T1000 (cell line): ENCODE measurements around the gene TXLNG.

Experiments used
- DNase-seq: peaks from one replicate; lab custom pipeline; 2025; ENCODE audit warnings: mixed read lengths; lab: John Stamatoyannopoulos, UW

Gene TXLNG

GRCh38 chrX:16874458-16875095 lies 88.3 kb downstream of the TXLNG start:
- no peak for DNase-seq

GRCh38 chrX:16876696-16877095 lies 90.4 kb downstream of the TXLNG start:
- no peak for DNase-seq

- DNase-seq, result no peak
Observed at GRCh38 chrX:16882169-16882568, 95.9 kb downstream of the TXLNG start.

DNA sequence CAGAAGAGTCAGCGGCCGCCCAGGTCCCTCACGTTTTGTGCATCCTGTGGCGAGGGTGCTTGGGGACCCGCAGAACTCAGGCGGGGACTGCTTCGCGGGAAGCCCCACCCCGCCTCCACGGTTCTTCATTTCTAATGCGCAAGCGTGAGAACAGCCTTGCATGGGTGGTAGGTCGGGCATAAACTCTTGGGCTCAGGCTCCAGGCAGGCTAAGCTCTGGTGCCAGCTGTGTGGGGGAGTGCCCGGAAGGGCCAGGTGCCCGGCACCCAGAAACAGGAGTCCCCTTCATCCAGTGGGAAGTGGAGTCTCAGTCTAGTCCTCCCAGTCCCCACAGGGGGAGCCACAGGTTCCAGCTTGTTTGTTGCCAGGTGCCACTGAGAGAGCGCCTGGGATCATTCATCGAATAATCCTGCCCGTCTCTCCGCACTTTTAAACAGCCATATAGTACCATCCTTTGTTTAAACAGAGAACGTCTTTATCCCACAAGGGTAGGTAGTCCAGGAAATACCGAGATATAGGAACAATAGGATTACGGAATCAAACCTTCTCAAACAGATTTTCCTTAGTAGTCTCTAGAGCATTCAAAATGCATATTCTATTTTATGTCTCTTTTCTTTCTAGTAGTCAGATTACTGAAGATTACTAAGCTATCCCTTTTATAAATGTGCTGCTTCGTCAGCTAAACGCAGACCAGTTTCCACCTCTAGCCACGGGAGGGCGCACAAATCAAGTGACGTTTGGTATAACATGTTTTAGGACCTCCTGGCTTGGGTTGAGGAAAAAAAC lies 96.6 kb downstream of the TXLNG start:
- peak; percentile 3 for DNase-seq

DNA sequence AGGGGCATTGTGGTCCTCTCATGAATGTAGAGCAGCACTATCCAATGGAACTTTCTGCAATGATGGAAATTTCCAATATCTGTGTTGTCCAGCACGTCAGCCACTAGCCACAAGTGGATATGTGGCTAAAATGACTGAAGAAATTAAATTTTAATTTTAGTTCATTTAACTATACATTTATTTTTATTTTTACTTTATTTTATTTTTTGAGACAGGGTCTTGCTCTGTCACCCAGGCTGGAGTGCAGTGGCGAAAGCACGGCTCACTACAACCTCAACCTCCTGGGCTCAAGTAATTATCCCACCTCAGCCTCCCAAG lies 97.2 kb downstream of the TXLNG start:
- DNase-seq, result no peak

- no peak for DNase-seq
Observed at GRCh38 chrX:16885628-16886027, 99.4 kb downstream of the TXLNG start.

DNA sequence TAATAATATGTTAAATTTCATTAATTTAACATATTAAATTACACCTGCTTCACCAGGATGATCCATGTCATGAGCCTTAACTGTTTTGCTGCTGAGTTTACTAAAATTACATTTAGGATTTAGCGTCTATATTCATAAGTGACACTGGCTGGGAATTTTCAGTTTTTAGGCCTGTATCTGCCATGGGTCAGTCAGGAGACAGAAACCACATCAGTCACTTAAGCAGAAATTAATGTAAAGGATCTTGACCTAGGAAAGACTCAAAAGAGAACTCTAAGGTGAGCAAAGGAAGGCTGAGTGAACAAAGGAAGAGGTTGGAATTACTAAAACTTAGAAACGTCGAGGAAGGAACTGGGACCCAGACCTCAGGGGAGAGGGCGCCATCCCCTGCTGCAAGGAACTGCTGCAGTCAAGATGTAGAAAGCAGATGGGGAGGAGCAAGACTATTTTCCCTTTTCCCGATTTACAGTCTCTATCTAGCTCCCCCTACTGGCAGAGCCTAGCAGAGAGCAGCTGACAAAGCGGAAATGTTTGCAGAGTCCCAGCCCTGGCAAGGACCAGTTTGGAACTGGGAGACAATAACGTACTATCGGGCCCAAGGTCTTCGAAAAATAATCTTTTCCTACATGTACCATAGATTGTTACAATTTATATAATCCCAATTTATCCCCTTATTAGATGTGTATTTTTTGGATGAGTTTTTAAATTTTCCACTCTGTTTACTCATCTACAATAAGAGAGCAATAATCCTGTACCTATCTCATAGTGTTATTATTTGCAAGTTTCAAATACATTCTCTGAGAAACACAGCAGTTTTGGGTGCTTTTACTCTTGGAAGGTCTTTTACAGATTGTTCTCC lies 106.5 kb downstream of the TXLNG start:
- no peak for DNase-seq
